DND-41 (cell line): Measurements from ENCODE around the gene CCL17.

ENCODE experiments used
- CTCF ChIP-seq: IDR thresholded peaks from 2 replicates; pipeline ENCODE4 v1.5.1; 2012; ENCODE audit warnings: borderline replicate concordance, low read length, moderate library complexity, mild to moderate bottlenecking; ENCODE audit not compliant: poor library complexity, severe bottlenecking; ENCODE audit errors: extremely low read depth
- EZH2 ChIP-seq: IDR thresholded peaks from 3 replicates; pipeline ENCODE4 v1.6.1; 2012; ENCODE audit warnings: borderline replicate concordance, low read depth, mild to moderate bottlenecking, moderate library complexity, low read length, inconsistent platforms; ENCODE audit not compliant: severe bottlenecking

- no peak for TF ChIP-seq EZH2
- no peak for TF ChIP-seq CTCF
These were observed 16.8 kb upstream of the CCL17 start for GRCh38 chr16:57387598-57388354.
